ENCODE data around the gene CTIF. TPM values are rescaled to one million over a fixed set of nuclear protein-coding genes. Genes with fewer than 3 reads are reported as not detected.

Gene CTIF
- total RNA-seq, 2 experiments from 2014 or later = 3.2 to 3.5 TPM

DNA sequence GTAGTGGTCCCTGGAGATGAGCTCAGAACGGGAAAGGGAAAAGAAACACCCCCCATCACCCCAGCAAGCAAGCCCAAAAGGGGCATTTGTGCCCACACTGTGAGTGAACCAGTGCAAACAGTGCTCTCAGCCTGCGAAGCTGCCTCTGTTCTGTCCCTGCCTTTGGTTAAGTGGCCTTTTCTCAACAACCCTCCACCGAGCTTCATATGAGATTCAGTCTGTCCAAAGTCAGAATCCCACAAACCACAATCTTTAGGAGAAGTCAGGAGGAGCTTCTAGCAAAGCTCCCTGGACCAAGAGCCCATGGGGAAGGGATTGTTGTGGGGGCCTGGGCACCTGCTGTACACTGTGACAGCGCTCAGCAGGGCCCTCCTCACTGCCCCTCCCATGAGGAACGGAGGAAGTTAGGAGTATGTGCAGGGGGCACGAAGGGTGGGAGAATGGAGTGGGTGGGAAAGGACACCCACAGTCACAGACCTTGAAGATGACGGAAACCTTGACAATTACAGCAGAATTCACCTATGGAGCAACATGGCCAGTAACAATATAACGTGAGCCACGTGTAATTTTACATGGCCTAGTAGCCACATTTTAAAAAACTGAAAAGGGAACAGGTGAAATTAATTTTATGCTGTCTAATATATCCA is 292.4 kb downstream of the CTIF start:
- H3K4me1 Mint-ChIP-seq (ENCODE audit: low read depth) = peaks cover 58% of the 10 kb centered on the region
- intact Hi-C loops (cut with micrococcal nuclease) = loop anchor here (10.0 kb wide), 1 partner anchor 114 kb away; no protein-coding TSS in a partner anchor
- peak overlapping the region; percentile 50 for H3K27ac Mint-ChIP-seq
- CTCF ChIA-PET = interaction anchor here (1.0 to 1.2 kb wide), 2 partner anchors 30 to 53 kb away, joined by 3 to 4 read pairs; no protein-coding TSS in a partner anchor
- H3K4me3 Mint-ChIP-seq = no peak overlapping the region
- ATAC-seq = no peak
- no peaks in the 10 kb centered on the region for H3K36me3 Mint-ChIP-seq (ENCODE audit: low read depth)
- no peaks in the 10 kb centered on the region for H3K9me3 Mint-ChIP-seq
- POLR2A ChIA-PET = interaction anchor here (0.9 kb wide), 2 partner anchors 9 to 103 kb away, joined by 3 read pairs; no protein-coding TSS in a partner anchor
- no peak for DNase-seq
- no peaks in the 10 kb centered on the region for H3K27me3 Mint-ChIP-seq
- TF ChIP-seq CTCF (IDR thresholded peaks at IDR 0.05) = no peak

DNA sequence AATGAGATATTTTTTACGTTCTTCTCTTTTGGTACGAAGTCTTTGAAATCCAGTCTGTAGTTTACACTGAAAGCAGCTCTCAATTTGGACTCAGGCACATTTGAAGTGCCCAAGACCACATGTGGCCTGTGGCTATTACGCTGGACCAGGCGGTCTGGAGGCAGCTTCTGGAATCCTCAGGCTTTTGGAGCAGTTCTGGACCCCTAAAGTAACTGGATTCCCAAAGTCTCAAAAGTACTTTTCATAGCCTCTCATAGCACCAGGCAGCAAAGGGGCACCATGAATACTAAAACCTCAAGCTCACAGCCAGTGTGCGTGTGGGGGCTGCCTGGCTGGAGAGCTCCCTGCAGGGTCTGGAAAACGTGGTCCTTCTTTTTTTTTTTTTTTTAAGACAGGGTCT is 293.0 kb downstream of the CTIF start:
- H3K4me1 Mint-ChIP-seq (ENCODE audit: low read depth) = peaks cover 58% of the 10 kb centered on the region
- DNase-seq = no peak

DNA sequence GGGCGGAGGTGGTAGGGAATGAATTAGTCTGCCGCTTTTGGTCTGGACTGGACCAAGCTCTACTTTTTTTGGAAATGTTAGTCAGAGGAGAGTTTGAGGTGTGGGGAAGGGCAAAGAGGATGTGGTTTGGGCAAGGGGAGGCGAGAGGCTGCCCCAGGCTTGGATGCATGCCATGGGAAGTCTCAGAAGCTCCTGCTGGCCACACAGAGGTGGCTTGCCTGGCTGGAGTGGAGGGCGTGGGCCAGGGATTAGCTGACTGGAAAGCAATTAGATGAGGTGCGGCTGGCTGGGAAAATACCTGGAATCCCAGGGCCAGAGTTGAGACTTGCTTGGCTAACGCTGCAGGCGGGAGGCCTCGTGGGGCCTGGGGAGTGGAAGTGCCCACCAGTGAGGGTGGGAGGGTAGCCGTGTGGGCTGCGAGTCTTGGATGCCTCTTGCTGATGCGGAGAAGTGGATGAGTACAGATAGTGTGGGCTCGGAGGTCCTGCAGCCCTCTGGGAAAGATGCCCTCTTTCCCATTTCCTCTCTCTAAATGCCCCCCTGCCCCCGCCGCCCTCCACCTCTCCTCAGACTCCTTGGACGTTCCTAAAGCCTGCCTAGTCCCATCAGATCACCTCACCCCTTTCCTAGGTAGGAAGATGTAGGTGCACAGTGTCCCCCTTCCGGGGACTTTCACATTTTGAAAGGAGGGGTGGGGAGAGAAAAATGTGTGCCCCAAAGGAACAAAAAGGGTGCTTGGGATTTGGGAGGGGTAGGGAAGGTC is 294.3 kb downstream of the CTIF start:
- Mint-ChIP-seq H3K4me3 (peak overlapping the region; percentile 80), H3K9me3 (no peaks in the 10 kb centered on the region), H3K27me3 (no peaks in the 10 kb centered on the region), H3K36me3 (ENCODE audit: low read depth) (no peaks in the 10 kb centered on the region), H3K27ac (peak overlapping the region; percentile 96), H3K4me1 (ENCODE audit: low read depth) (peaks cover 70% of the 10 kb centered on the region)
- ChIA-PET CTCF (interaction anchor here (0.8 to 3.1 kb wide), 5 partner anchors 10 to 57 kb away, joined by 3 to 10 read pairs (median 3); no protein-coding TSS in a partner anchor), POLR2A (interaction anchor here (0.7 to 2.5 kb wide), 8 partner anchors 12 to 192 kb away, joined by 3 to 14 read pairs (median 4); no protein-coding TSS in a partner anchor)
- intact Hi-C loops (cut with micrococcal nuclease) = loop anchor here (10.0 kb wide), 1 partner anchor 112 kb away; no protein-coding TSS in a partner anchor
- no peak for ATAC-seq
- no peak for TF ChIP-seq CTCF (IDR thresholded peaks at IDR 0.05)
- peak; percentile 25 for DNase-seq

More for the DNA sequence above, 293.0 kb downstream of the CTIF start:
- Mint-ChIP-seq H3K9me3 (no peaks in the 10 kb centered on the region), H3K27me3 (no peaks in the 10 kb centered on the region), H3K4me3 (no peak overlapping the region), H3K36me3 (ENCODE audit: low read depth) (no peaks in the 10 kb centered on the region), H3K27ac (no peak overlapping the region)
- intact Hi-C loops (cut with micrococcal nuclease) = loop anchor here (10.0 kb wide), 1 partner anchor 113 kb away; no protein-coding TSS in a partner anchor
- ATAC-seq = no peak
- ChIA-PET POLR2A (interaction anchor here (1.1 to 2.0 kb wide), 2 partner anchors 11 to 31 kb away, joined by 5 to 6 read pairs; no protein-coding TSS in a partner anchor), CTCF (interaction anchor here (1.2 to 1.8 kb wide), 2 partner anchors 30 to 55 kb away, joined by 3 to 6 read pairs; no protein-coding TSS in a partner anchor)
- no peak for TF ChIP-seq CTCF (IDR thresholded peaks at IDR 0.05)

DNA sequence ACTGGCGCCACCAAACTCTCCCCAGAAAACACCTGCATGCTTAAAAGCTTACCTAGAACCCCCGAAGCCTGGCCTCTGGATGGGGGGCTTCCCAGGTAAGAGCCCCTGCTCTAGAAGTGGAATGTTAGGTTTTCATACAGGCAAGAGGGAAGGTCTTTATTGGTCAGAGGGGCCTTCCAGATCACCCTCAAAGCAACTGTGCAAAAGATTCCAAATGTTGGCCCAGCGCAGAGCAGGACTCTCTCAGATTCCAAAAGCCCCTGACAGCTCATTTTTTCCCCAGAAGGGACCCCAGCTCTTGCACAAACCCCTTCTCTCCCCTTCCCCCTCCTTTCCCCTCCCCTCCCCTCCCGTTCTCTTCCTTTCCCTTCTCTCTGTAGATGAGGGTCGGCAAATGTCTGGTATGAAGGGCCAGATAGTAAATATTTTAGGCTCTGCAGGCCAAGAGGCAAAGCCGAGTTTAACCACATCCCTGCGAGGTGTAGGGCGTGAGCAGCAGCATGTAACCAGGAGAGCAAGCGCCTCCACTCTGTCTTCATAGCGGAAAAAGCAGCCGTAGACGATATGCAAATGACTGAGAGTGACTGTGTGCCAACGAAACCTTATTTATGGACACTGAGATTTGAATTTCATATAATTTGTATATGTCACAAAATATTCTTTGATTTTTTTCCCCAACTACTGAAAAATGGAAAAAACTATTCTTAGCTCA is 295.0 kb downstream of the CTIF start:
- CTCF ChIA-PET = interaction anchor here (0.8 to 3.1 kb wide), 4 partner anchors 10 to 108 kb away, joined by 3 to 10 read pairs (median 5); no protein-coding TSS in a partner anchor
- Mint-ChIP-seq H3K27me3 (no peaks in the 10 kb centered on the region), H3K36me3 (ENCODE audit: low read depth) (no peaks in the 10 kb centered on the region), H3K4me3 (peak overlapping the region; percentile 80), H3K4me1 (ENCODE audit: low read depth) (peaks cover 78% of the 10 kb centered on the region), H3K9me3 (no peaks in the 10 kb centered on the region), H3K27ac (peak overlapping the region; percentile 96)
- POLR2A ChIA-PET = interaction anchor here (0.7 to 2.5 kb wide), 11 partner anchors 10 to 191 kb away, joined by 3 to 14 read pairs (median 4); no protein-coding TSS in a partner anchor
- intact Hi-C loops (cut with micrococcal nuclease) = loop anchor here (10.0 kb wide), 1 partner anchor 111 kb away; no protein-coding TSS in a partner anchor
- ATAC-seq (peak; percentile 73), DNase-seq (peak; percentile 84)
- TF ChIP-seq CTCF (IDR thresholded peaks at IDR 0.05) = no peak
